GM12873 (cell line): ENCODE measurements around the gene EGFL6.

Source experiments
- CTCF ChIP-seq: IDR thresholded peaks from 2 replicates; pipeline ENCODE4 v1.5.1; 2012; ENCODE audit warnings: low read depth, mild to moderate bottlenecking, moderate library complexity, low read length, control low read depth; ENCODE audit not compliant: insufficient read depth; ENCODE audit errors: missing control alignments

Gene EGFL6

GRCh38 chrX:13654116-13654515 is 84.7 kb downstream of the EGFL6 start:
- no peak for TF ChIP-seq CTCF

GRCh38 chrX:13655674-13656073 is 86.3 kb downstream of the EGFL6 start:
- TF ChIP-seq CTCF, result no peak

GRCh38 chrX:13658602-13659001 is 89.2 kb downstream of the EGFL6 start:
- peak; percentile 58 for TF ChIP-seq CTCF

- no peak for TF ChIP-seq CTCF
Observed at GRCh38 chrX:13659063-13659462, 89.7 kb downstream of the EGFL6 start.

GRCh38 chrX:13661735-13662288 is 92.4 kb downstream of the EGFL6 start:
- no peak for TF ChIP-seq CTCF

GRCh38 chrX:13662355-13662791 is 93.0 kb downstream of the EGFL6 start:
- TF ChIP-seq CTCF, result no peak

GRCh38 chrX:13664020-13664419 is 94.6 kb downstream of the EGFL6 start:
- TF ChIP-seq CTCF, result no peak

- TF ChIP-seq CTCF, result no peak
Observed at GRCh38 chrX:13666836-13667235, 97.4 kb downstream of the EGFL6 start.
